Measurements from ENCODE around the gene SLC24A4.

SLC24A4 gene

DNA sequence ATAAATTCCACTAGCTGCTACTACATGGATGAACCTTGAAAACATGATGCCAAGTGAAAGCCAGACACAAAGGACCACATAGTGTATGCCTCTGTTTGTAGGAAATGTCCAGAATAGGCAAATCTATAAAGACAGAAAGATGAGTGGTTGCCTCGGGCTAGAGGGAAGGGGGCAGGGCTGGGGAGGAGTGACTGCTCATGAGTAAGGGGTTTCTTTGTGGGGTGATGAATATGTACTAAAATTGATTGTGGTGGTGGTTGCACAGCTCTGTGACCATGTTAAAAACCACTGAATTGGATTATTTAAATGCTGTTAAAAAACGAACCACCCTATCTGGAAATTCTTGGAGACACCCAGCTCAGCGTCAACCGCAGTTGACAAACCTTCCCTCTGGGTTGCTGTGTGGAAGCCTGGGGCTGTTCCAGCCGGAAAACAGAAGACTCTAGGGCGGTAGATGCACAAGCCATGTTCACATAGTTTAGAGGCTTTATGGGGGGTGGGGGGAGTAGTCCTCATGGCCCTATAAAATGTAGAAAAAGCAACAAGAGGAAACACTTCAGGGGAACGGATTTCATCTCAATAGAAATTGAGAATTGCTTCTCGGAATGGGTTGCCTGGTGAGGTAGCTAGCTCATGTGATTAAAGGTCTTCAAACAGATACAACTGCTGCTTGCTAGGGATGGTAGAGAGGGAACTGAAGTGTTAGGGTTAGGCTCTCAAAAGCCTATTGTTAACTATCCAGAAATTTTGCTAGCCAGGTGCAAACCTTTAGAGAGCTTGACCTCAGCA lies 220.0 kb downstream of the SLC24A4 start:
- no peak overlapping the region for H3K27ac ChIP-seq
- no peaks in the 10 kb centered on the region for H3K27me3 ChIP-seq (replicated peaks)
- no peak for DNase-seq
- no peaks in the 10 kb centered on the region for H3K36me3 ChIP-seq (replicated peaks)
- in situ Hi-C loops (cut with HindIII; ENCODE audit: low pct_ligation_motif_present, low sequenced_read_pairs) = no loop called here
- no peak for TF ChIP-seq CTCF (IDR thresholded peaks at IDR 0.05; ENCODE audit: low read depth, low read length, missing control alignments)
- no peak overlapping the region for H3K4me3 ChIP-seq (ENCODE audit: low read depth, low read length)

DNA sequence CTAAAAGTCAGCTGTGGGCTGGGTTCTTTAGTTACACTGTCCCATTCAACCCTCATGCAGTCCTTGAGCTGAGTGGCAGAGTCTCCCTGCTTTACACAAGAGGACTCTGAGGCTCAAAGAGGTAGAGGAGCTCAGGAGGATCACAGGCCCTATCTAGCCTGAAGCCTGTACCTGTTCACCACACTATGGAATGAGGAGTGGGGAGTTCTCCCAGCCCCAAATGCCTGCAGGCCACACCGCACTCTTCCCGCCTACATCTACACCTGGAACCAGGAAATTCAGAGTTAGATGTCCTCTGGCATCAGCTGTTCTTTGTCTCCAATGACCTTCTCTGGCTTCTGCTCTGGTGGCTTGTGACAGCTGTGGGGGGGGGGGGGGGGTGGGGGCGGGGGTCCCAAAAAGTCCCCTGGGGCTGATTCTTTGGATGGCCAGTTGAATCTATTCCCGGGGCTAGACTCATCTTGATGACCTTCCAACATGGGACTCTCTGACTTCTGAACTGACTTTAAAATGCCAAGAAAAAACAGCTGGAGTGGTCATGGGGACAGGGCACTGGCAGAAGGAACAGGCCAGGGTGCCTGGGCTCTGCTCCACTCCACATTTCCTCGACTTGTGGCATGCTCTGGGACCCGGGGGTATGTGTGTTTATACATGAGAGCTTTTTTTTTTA lies 221.2 kb downstream of the SLC24A4 start:
- H3K27ac ChIP-seq = no peak overlapping the region
- no peak for DNase-seq
- TF ChIP-seq CTCF (IDR thresholded peaks at IDR 0.05; ENCODE audit: low read depth, low read length, missing control alignments) = no peak
- H3K4me3 ChIP-seq (ENCODE audit: low read depth, low read length) = no peak overlapping the region
- no peaks in the 10 kb centered on the region for H3K36me3 ChIP-seq (replicated peaks)
- no peaks in the 10 kb centered on the region for H3K27me3 ChIP-seq (replicated peaks)
- in situ Hi-C loops (cut with HindIII; ENCODE audit: low pct_ligation_motif_present, low sequenced_read_pairs) = no loop called here

DNA sequence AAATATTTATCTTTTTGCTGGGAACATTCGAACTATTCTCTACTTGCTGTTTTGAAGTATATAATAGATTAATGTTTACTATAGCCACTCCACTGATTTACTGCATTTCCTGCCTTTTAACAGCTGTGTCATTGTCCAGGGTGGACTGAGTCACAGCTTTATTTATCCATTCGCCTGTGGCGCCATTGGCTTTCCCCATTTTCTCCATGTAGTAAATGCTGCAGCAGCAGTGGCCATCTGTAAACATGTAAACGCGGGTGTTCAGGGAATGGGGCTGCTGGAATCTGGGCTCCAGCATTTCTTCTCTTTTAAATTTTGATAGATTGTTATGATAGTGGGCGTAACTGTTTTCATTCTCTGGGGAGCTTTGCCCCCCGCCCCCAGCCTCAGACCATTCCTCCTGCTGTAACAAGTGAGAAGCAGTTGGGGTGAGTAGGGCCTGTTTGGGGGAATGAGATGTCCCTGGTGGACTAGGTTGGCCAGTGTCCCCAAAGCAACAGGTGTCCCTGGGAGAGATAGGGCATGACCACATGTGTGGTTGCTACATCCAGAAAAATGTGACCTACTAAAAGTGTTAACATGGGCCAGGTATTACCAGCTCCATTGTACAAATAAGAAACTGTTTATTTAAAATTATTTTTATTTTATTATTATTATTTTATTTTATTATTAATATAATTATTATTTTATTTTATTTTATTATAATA lies 223.5 kb downstream of the SLC24A4 start:
- in situ Hi-C loops (cut with HindIII; ENCODE audit: low pct_ligation_motif_present, low sequenced_read_pairs) = no loop called here

GRCh38 chr14:92549105-92549858 lies 226.3 kb downstream of the SLC24A4 start:
- DNase-seq = no peak
- Histone ChIP-seq H3K27me3 (replicated peaks) (no peaks in the 10 kb centered on the region), H3K4me3 (ENCODE audit: low read depth, low read length) (no peak overlapping the region), H3K36me3 (replicated peaks) (no peaks in the 10 kb centered on the region), H3K27ac (no peak overlapping the region)
- no peak for TF ChIP-seq CTCF (IDR thresholded peaks at IDR 0.05; ENCODE audit: low read depth, low read length, missing control alignments)
- in situ Hi-C loops (cut with HindIII; ENCODE audit: low pct_ligation_motif_present, low sequenced_read_pairs) = no loop called here

More for the DNA sequence above, 223.5 kb downstream of the SLC24A4 start:
- DNase-seq = peak; percentile 16
- H3K27ac ChIP-seq = peak overlapping the region; percentile 31
- H3K27me3 ChIP-seq (replicated peaks) = no peaks in the 10 kb centered on the region
- no peak overlapping the region for H3K4me3 ChIP-seq (ENCODE audit: low read depth, low read length)
- TF ChIP-seq CTCF (IDR thresholded peaks at IDR 0.05; ENCODE audit: low read depth, low read length, missing control alignments) = peak; percentile 4
- no peaks in the 10 kb centered on the region for H3K36me3 ChIP-seq (replicated peaks)

- H3K36me3 ChIP-seq (replicated peaks) = no peaks in the 10 kb centered on the region
- no peak for DNase-seq
- no peaks in the 10 kb centered on the region for H3K27me3 ChIP-seq (replicated peaks)
- no peak for TF ChIP-seq CTCF (IDR thresholded peaks at IDR 0.05; ENCODE audit: low read depth, low read length, missing control alignments)
- in situ Hi-C loops (cut with HindIII; ENCODE audit: low pct_ligation_motif_present, low sequenced_read_pairs) = no loop called here
- no peak overlapping the region for H3K4me3 ChIP-seq (ENCODE audit: low read depth, low read length)
- no peak overlapping the region for H3K27ac ChIP-seq
These were observed 226.9 kb downstream of the SLC24A4 start for GRCh38 chr14:92549859-92550230.

Data from brain microvascular endothelial cell (primary cell).